HG02840 (cell line): Measurements from ENCODE around the gene MACROD1.

ENCODE experiments used
- ATAC-seq: cut with Tn5 transposase; IDR thresholded peaks from one replicate; pipeline ENCODE4 v1.9.1; 2021; ENCODE audit warnings: mild to moderate bottlenecking, moderate library complexity, moderate number of reproducible peaks; ENCODE audit not compliant: unreplicated experiment, low FRiP score

MACROD1 gene

DNA sequence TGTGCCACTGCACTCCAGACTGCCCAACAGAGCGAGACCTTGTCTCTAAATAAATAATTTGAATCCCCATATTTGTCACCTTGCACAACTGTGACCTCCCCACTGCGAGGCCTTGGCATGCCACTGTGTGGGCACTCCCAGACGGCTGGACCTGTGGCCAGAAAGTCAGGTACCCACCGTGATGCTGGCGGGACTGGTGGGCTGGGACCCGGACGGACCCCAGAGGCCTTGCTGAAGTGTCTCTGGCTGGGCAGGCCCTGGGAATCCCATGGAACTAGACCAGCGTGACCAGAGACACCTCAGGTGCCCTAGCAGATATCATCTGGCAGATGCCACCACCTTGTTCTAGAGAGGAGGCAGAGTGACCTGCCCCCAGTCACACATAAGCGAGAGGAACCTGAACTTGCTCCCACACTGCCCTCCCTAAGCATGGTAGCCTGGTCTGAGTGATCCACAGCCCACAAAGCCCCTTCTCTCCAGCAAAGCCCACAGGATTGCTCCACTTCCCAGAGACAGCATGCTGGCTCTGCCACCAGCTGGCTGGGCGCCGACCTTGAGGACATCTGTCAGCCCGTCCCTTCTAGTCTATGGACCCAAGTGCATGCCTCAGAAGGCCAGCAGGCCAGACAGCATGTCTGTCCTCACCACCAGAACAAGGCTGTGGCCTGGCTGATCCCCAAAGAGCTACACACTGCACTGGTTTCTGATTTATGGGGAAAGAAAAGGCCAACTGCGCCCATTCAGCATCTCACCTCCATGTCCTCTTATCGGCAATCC is 9.5 kb downstream of the MACROD1 start:
- ATAC-seq: no peak

DNA sequence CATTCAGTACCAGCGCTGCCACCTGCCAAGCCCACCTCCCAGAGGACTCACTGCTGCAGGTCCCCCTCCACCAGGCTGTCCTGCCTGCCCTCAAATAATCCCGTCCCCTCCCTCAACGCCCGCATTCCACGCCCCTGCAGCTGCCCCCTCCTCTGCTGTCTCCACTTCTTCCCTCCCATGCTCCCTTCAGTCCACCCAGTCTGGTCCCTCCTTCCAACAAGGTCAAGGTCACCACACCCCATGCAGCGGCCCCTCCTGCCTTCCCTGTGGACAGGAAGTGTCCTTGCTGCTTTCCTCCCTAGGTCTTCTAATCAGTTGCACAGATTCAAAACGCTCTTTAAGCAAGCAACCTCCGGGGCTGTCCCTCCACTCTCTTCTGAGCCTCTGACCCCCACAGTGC is 12.1 kb downstream of the MACROD1 start:
- ATAC-seq: no peak

DNA sequence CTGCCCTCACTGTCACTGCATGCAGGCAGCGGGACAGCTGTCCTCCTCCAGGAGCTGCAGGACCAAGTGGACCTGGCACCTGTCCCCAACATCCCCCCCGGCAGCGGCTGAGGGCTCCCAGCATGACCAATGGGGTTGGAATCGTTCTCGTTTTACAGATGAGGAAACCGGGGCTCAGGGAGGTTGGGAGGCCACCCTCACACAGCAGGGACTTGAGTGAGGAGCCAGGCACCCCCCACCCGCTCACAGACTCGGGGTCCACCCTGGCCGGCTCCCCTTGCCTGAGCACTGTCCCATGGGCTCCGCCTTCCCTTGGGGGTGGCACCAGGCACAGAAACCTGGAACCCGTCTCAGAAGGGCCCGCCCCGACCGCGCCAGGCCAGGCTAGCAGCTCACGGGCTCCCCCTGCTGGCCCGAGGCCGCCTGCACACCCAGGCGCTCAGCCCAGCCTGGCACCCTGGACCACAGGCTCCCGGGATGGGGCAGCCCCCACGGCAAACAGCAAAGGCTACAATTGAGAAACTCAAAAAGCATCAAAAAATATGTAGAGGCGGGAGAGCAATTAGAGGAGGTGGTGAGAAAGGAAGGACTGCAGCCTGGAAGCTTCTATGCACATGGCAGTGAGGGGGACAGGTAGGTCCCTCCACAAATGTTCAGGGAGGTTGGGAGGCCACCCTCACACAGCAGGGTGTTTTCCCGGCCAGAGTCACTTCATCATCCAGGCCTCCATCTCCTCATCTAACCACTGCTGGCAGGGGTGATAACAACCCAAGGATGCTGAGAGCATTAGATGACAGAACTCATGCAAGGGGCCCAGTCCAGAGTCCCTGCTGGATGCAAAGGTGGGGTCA is 12.8 kb downstream of the MACROD1 start:
- no peak for ATAC-seq

DNA sequence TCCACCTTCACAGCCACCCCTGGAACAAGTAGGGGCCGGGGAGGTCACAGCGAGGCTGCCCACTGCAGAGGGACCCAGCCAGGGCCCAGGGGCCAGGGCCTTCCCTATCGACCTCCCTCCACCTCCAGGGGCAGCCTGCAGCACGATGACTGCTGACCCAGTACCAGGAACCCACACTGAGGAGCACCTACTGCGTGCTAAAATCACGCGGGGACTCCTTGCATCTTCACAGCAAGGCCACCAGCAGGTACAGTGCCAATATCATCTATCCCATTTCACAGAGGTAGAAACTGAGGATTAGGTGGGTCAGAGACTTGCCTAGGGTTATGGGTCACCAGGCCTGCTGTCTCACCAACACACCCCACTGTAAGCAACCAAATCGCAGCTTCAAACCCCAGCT is 14.6 kb downstream of the MACROD1 start:
- no peak for ATAC-seq

DNA sequence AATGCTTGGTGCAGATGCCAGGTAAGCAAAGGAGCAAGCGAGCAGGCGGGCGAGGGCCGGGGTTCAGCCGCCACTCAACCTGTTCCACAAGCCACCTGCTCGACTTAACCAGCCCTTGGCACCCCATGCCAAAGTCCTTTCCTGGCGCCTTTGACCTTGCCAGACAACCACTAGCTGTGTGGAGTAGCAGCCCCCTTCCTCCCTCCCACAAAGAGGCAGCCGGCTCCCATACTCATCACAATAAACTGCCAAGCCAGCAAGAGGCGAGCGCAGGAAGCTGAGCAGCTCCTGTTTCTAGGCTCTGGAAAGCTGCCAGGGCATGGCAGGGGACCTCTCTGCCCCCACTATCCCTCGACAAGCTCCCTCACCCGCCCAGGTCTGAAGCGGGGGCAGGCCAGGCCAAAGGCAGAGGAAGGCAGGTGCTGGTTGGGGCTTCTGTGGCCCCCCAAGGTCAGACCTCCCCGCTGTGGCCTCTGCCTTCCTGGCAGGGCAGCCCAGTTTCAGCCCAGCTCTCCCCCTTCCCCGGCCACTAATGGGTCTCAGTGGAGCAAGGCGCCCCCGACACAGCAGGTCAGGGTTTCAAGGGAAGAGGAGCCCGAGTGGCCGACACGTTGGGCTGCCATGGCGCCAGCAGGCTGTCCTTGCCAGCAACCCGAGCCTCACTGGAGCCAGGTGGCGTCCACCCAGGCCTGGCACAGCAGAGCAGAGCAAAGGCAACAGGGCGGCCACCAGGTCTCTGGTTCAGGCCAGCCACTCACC is 15.3 kb downstream of the MACROD1 start:
- no peak for ATAC-seq

DNA sequence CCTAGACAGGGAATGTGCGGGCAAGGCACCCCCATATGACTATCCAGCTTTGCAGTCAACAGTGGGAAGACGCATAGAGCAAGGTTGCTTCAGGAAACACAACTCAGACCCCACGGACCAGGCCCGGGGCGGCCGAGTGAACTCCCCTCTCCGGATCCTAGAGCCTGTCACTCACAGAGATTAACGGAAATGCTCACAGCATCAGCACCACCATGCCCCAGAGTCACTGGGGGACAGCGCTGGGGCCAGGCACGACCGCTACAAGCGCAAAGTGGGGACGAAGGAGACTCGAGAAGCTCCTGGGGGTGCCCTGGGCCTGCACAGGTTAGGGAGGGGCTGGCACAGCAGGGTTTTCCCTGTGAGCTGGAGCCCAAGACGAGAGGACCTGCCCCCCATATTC is 15.9 kb downstream of the MACROD1 start:
- no peak for ATAC-seq

DNA sequence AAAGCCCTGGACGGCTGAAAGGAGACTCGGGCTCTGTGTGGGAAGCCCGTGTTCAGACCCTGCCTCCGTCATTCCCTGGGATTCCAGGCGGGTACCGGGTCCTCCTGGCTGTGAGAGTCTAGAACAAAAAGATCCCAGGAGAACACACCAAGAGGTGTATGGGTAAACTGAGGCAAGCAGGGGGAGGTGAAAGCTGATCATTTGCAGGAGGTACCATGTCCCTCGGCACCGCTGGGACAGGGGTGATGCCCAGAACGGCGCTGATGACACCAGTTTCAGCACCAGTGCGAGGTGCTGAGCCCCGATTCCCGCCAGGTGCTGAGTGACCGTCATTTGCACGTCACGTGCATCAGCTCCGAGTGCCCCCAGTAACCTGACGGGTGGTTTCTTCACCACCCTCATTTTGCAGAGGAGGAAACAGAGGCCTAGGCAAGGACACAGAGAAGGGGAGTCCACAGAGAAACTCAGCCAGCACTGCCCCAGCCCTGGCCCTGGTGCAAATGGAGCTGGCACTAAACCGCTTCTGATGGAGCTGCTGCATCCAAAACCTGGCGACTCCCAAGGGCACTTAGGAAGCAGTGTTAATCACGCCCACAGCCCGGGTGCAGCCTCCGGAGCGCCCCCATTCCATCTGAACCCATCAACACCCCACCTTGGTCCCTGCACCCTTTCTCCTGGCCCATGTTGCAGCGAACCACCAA is 16.8 kb downstream of the MACROD1 start:
- no peak for ATAC-seq

DNA sequence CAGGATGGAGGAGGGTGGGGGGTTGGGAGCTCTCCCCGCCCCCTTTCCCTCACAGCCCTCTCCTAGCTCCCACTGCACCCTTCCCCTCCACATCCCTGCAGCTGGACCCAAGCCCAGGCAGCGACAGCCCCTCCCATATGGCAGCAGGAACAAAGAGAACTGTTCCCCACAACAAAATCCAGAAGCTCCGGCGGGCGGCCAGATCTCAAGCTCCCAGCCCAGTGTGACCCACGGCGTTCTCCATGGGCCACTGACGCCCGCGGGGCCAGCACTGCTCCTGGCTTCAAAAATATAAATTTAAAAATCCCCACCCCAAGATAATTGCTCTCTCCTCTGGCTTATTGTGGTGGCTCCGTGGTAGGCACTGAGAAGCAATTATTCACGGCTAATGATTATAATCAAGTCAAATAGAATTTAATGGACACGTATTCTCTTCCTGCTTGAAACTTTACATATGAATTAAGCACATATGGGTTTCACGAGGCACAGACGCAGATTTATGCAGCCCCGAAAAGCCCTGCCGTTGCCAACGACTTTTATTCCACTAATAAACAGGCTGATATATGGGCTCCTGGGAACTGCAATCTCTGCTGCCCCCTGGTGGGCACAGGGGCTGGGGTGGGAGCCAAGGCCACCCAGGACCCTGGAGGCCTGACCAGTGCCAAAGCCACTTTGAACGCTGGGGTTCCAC is 17.5 kb downstream of the MACROD1 start:
- no peak for ATAC-seq

DNA sequence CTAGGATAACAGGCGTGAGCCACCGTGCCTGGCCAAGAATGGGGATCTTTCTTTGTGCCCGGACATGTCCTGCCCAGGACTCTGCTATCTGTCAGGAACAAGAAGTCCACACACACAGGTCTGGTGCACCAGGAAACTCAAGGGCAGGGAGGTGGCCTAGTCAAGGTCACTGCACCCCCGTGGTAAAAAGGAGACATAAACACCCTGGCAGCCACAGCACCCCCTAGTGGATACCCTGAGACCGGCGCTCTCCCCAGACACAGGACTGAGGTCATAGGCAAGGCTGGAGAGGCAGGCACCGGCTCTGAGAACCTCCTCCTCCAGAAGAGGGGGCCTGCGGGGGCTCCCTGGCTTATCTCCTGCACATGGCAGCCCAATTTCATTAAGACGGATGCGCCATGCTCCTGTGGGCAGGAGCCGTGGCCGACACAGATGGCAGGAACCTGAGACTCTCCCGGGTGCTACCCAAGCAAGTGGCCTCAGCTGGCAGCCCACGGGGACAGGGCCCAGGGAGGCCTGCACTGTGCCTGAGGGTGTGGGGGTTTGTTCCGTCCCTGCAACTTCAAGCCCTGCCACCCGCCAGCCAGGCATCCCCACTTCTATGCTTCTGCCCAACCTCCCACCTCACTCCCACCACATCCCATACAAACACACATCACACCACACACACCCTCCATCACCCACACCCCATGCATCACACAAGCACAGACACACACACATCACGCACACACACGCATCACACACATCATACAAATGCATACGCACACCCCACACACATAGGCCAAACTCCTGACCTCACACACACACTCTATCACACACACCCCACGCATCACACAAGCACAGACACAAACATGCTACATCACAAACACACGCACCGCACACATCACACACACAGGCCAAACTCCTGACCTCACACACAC is 19.6 kb downstream of the MACROD1 start:
- ATAC-seq: no peak

DNA sequence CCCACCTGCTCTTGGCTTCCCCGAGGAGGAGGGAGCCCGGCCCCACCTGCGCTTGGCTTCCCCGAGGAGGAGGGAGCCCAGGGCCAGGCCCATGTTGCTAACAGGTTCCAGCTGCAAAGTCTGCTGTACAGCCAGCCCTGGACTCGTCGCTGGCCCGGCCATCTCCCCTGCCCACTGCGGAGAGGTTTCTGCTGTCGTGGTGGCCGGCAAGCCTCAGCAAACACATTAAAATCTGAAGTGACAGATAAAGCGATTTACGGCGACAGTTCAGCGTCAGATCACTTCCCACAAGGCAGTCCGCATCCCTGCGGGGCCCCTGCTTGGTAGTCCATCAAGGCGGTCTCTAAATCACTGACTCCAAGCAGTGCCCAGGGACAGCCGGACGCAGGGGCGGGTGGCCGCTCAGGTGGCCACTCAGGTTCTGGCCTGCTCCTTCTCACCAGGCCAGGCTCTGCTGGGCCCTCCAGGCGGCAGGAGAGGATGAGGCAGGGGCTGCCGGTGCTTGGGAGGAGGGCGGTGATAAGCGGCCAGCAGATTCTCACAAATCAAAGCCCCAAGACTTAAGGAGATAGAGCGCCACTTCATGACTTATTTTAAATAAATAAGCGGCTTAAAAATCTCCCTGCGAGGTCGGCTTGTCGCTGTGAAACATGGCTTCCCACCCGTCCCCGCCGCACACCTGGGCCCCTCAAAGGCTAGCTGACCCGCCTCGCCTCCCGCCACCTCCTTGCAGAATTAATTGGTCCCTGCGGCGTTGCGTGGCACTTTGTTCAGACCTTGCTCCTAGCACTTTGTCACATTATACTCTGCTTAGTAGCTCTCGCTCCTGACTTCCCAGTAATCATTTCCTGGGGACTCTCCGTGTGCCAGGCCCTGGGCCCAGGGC is 21.1 kb downstream of the MACROD1 start:
- ATAC-seq: no peak

DNA sequence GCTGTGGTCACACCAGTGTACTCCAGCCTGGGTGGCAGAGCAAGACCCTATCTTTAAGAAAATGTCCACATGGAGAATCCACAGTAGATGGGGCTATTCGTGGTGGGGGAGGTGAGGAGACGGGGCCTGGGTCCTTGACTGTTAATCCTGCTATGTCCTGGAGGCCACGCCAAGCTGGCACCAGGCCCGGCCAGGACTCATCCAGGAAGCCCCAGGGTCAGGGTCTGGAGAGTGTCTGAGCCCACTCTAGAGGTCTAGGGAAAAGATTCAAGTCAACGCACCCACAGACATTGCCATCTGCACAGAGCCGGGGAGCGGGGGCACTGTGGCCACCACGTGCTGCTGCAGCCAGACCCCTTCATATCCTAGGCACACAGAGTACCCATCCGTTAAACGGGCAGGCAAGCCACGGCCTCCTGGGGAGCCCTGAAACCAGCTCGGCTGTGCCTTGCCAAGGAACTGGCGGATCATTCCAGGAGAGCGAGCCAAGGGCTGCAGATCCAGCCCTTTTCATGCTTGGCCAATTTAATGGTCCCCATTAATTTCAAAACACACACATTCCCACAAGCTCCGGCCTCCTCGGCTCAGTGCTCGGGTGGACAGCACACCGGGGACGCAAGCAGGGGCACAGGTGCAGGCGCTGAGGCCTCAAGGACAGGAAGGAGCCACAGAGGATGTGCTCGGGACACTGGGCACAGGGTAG is 24.7 kb downstream of the MACROD1 start:
- ATAC-seq: no peak

DNA sequence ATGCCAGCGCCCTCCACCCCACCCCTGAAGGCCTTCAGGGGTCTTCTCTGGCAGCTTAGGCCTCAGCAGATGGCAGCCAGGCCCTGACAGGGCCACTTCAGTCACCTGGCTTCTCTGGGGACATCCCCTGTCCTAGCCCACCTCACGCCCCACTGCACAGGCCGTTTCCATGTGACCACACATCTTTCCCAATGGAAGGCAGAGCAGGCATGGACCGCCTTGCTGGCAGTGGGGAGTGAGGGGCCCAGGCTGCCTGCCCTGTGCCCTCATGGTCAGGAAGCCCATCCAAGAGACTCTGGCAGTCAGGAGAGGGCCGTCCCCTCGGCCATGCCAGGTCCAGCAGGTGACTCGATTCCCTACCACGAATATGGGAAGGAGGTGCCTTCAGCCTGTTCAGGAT is 25.8 kb downstream of the MACROD1 start:
- ATAC-seq: no peak

DNA sequence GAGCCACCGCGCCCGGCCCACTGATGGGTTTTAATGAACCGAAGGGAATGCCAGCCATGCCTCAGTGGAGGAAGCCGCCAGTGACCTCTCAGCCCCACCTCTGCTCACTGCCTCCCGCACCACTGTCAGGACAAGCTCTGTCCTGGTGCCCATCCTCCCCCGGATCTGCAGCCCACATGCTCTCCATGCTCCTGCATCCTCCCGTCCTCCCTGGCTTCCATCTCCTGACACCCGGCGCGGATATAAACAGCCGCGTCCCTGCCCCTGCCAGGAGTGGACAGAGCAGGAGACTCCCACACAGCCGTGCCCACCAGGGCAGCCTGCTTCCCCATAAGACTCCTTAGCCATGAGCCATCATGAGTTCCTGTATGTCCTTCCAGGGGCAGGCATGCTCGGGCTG is 26.9 kb downstream of the MACROD1 start:
- no peak for ATAC-seq

DNA sequence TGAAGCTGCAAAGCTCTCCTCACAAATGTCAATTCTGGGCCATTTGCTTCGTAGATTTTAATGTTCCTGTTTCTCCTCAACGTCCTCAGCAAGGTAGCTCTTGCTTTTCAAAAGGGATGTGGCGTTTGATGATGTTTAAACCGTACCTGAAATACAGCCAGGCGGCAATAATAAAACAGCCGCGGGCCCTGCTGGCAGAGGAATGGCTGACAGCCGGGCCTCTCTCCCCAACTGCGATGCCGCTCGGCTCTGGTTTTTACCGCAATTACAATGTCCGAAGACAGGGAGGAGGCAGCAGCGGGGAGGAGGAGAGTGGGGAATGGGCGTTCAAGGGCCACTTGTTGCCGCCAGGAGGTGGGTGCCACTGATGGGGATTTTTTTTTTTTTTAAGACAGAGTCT is 27.5 kb downstream of the MACROD1 start:
- no peak for ATAC-seq

DNA sequence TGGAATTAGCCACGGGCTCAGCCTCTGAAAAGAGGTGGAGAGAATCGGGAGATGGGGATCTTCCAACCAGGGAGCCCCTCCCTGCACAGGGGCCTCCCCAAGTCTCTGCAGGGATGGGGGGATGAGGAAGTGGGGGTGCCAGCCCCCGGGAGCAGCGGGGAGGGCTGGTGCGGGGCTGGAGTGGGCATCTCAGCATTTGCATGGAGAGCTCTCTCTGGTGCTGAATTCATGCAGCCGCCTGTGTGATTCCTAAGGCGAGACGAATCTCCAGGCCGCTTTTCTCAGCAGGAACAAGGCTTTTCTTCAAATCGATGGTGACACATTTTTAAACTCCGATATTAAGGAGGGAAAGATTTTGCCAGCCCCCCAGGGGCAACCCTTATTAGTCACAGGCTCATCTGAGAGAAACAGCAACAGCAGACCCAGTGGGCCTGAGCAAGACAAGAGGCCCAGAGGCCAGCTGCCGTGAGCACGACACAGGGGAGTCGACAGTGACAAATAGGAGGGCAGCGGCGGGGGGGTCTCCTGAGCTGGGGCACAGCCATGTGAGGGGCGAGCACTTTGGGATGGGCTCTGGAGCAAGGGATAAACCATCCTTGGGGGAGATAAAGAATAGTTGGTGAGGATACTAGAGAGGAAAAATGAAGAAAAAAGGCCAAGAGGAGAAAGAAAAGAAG is 29.0 kb downstream of the MACROD1 start:
- no peak for ATAC-seq

DNA sequence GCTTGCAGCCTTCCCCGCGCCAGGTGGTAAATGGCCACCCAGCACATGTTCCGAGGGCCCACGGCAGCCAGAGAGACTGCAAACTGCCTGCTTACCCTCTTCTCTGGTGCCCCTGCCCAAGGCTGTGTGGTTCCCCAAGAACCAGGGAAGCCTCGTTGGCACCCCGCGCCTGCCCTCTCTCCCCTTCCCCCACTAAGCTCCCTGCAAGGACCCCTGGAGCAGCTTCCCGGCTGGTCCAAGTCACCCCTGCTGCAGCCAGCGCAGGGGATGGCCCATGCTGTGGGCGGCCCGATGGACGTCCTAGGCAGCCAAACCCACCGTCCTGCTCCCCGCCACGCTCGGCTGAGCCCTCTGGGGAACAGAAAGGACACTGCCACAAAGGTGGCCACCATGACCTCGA is 30.2 kb downstream of the MACROD1 start:
- ATAC-seq: no peak

DNA sequence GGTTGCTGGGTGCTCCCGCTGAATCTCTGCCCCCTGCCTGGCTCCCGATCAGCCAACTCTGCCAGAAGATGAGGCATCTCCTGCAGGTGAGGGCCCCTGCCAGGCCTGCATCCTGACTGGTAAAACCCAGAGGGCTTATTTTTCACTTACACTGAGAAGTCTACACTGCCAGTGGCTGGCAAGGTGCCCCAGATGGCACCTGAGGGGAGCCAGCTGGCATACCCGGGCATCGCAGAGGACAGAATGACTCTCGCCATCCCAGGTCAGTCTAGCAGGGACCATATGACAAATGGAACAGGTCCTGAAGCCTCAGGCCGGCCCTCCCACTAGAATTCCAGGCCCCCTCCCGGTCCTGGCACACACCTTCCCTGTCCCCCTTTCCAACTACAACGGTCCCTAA is 30.9 kb downstream of the MACROD1 start:
- no peak for ATAC-seq
